Upper lobe of right lung (tissue), 1 donor: ENCODE measurements around the gene ZBTB16. TPM values are rescaled to one million over a fixed set of nuclear protein-coding genes. Genes with fewer than 3 reads are reported as not detected.

Source experiments
- ATAC-seq: fragments of 200-7000 bp; cut with Tn5 transposase; one replicate; pipeline ENCODE4 v1.9.1; 2020; ENCODE audit warnings: mild to moderate bottlenecking, moderate library complexity
- DNase-seq: peaks from one replicate; pipeline ENCODE4 v3.0.0-alpha.2; 2020
- H3K27ac ChIP-seq: fragments of 200-600 bp; one replicate; pipeline ENCODE4 v1.8.0; 2022
- H3K27me3 ChIP-seq: fragments of 200-600 bp; one replicate; pipeline ENCODE4 v1.8.0; 2022; ENCODE audit warnings: mild to moderate bottlenecking
- H3K36me3 ChIP-seq: fragments of 200-600 bp; one replicate; pipeline ENCODE4 v1.8.0; 2022
- H3K4me1 ChIP-seq: fragments of 200-600 bp; one replicate; pipeline ENCODE4 v1.8.0; 2022
- H3K4me3 ChIP-seq: fragments of 200-600 bp; one replicate; pipeline ENCODE4 v1.8.0; 2022; ENCODE audit warnings: mild to moderate bottlenecking
- H3K9me3 ChIP-seq: fragments of 200-600 bp; one replicate; pipeline ENCODE4 v1.8.0; 2022
- CTCF ChIP-seq: fragments of 200-600 bp; IDR thresholded peaks from one replicate; pipeline ENCODE4 v1.8.0; 2022; ENCODE audit warnings: antibody characterized with exemption
- intact Hi-C: fragments of 100-400 bp; cut with DNase I; formaldehyde crosslinking; loops from one replicate; pipeline ENCODE4 v1.11.0; 2022
- total RNA-seq: library from RNA; stranded (reverse); fragmentation: NEBNext Ultra II Directional; extraction: Animal tissue kit (Norgen Biotek cat#: 25700); gene quantifications from one replicate; pipeline ENCODE4 v1.2.1, GENCODE V29; 2021
- donor health status: DM: no; HTN: yes; CAD: no; lungs with severe emphysema.

The ZBTB16 gene
- total RNA-seq, 1 donor from 2014 or later: 221 TPM

GRCh38 chr11:114195981-114196731 lies 136.6 kb downstream of the ZBTB16 start:
- TF ChIP-seq CTCF: no peak
- Histone ChIP-seq H3K4me3 (no peak overlapping the region), H3K27me3 (no peaks in the 10 kb centered on the region), H3K27ac (peak overlapping the region; percentile 72), H3K9me3 (no peaks in the 10 kb centered on the region), H3K4me1 (peaks cover 73% of the 10 kb centered on the region), H3K36me3 (peaks cover 27% of the 10 kb centered on the region)
- intact Hi-C loops: no loop called here
- no peak for DNase-seq
- peak; percentile 83 for ATAC-seq

- Histone ChIP-seq H3K4me1 (peaks cover 82% of the 10 kb centered on the region), H3K36me3 (peaks cover 23% of the 10 kb centered on the region), H3K9me3 (no peaks in the 10 kb centered on the region), H3K4me3 (no peak overlapping the region), H3K27ac (peak overlapping the region; percentile 72), H3K27me3 (no peaks in the 10 kb centered on the region)
- no peak for TF ChIP-seq CTCF
- ATAC-seq: no peak
- no peak for DNase-seq
- intact Hi-C loops: no loop called here
These were observed 137.6 kb downstream of the ZBTB16 start for GRCh38 chr11:114196997-114197703.

GRCh38 chr11:114197799-114198500 lies 138.4 kb downstream of the ZBTB16 start:
- peak overlapping the region; percentile 72 for H3K27ac ChIP-seq
- no peak for TF ChIP-seq CTCF
- intact Hi-C loops: no loop called here
- peaks cover 17% of the 10 kb centered on the region for H3K36me3 ChIP-seq
- H3K27me3 ChIP-seq: no peaks in the 10 kb centered on the region
- no peak overlapping the region for H3K4me3 ChIP-seq
- H3K4me1 ChIP-seq: peaks cover 82% of the 10 kb centered on the region
- DNase-seq: peak; percentile 85
- peak; percentile 75 for ATAC-seq
- H3K9me3 ChIP-seq: no peaks in the 10 kb centered on the region

GRCh38 chr11:114199051-114199450 lies 139.5 kb downstream of the ZBTB16 start:
- Histone ChIP-seq H3K27ac (peak overlapping the region; percentile 72), H3K27me3 (no peaks in the 10 kb centered on the region), H3K9me3 (no peaks in the 10 kb centered on the region), H3K4me1 (peaks cover 71% of the 10 kb centered on the region), H3K36me3 (peaks cover 13% of the 10 kb centered on the region), H3K4me3 (no peak overlapping the region)
- intact Hi-C loops: no loop called here
- ATAC-seq: no peak
- no peak for TF ChIP-seq CTCF
- no peak for DNase-seq

GRCh38 chr11:114200351-114201133 lies 141.0 kb downstream of the ZBTB16 start:
- no peak overlapping the region for H3K4me3 ChIP-seq
- ATAC-seq (no peak), DNase-seq (no peak)
- TF ChIP-seq CTCF: no peak
- H3K27ac ChIP-seq: no peak overlapping the region
- peaks cover 56% of the 10 kb centered on the region for H3K4me1 ChIP-seq
- peaks cover 23% of the 10 kb centered on the region for H3K36me3 ChIP-seq
- intact Hi-C loops: loop anchor here (10.0 kb wide), 1 partner anchor 54 kb away; no protein-coding TSS in a partner anchor
- no peaks in the 10 kb centered on the region for H3K9me3 ChIP-seq
- no peaks in the 10 kb centered on the region for H3K27me3 ChIP-seq
